ENCODE measurements around the gene HOXC4.
"Not testable (repeated sequence)": the region's sequence is repeated elsewhere in the genome, so short reads cannot be mapped to it uniquely, and the experiment has no call there.

The HOXC4 gene

GRCh38 chr12:54058128-54058768 lies 4.6 kb downstream of the HOXC4 start:
- no peak for DNase-seq

- DNase-seq = no peak
Measured at GRCh38 chr12:54059668-54060067, 6.0 kb downstream of the HOXC4 start.

- DNase-seq = no peak
Measured at GRCh38 chr12:54060174-54060974, 6.7 kb downstream of the HOXC4 start.

- DNase-seq = no peak
Measured at GRCh38 chr12:54060975-54061778, 7.5 kb downstream of the HOXC4 start.

- no peak for DNase-seq
Measured at GRCh38 chr12:54065677-54066076, 12.0 kb downstream of the HOXC4 start.

- DNase-seq = no peak
Measured at GRCh38 chr12:54066408-54066807, 12.8 kb downstream of the HOXC4 start.

- no peak for DNase-seq
Measured at GRCh38 chr12:54068418-54069070, 14.9 kb downstream of the HOXC4 start.

GRCh38 chr12:54071942-54072341 lies 18.3 kb downstream of the HOXC4 start:
- no peak for DNase-seq

GRCh38 chr12:54074308-54074707 lies 20.7 kb downstream of the HOXC4 start:
- no peak for DNase-seq

- no peak for DNase-seq
Measured at GRCh38 chr12:54075409-54075808, 21.8 kb downstream of the HOXC4 start.

GRCh38 chr12:54075974-54076373 lies 22.3 kb downstream of the HOXC4 start:
- DNase-seq = no peak

GRCh38 chr12:54077843-54078242 lies 24.2 kb downstream of the HOXC4 start:
- DNase-seq = not testable (repeated sequence)

GRCh38 chr12:54079115-54079514 lies 25.5 kb downstream of the HOXC4 start:
- DNase-seq = not testable (repeated sequence)

GRCh38 chr12:54080008-54080924 lies 26.6 kb downstream of the HOXC4 start:
- not testable (repeated sequence) for DNase-seq

- not testable (repeated sequence) for DNase-seq
Measured at GRCh38 chr12:54081053-54081514, 27.4 kb downstream of the HOXC4 start.

GRCh38 chr12:54081581-54082396 lies 28.2 kb downstream of the HOXC4 start:
- DNase-seq = not testable (repeated sequence)

GRCh38 chr12:54082397-54082892 lies 28.8 kb downstream of the HOXC4 start:
- DNase-seq = no peak

GRCh38 chr12:54088011-54088410 lies 34.4 kb downstream of the HOXC4 start:
- not testable (repeated sequence) for DNase-seq

GRCh38 chr12:54089465-54089864 lies 35.8 kb downstream of the HOXC4 start:
- not testable (repeated sequence) for DNase-seq

GRCh38 chr12:54090312-54090711 lies 36.7 kb downstream of the HOXC4 start:
- not testable (repeated sequence) for DNase-seq

GRCh38 chr12:54092943-54093342 lies 39.3 kb downstream of the HOXC4 start:
- not testable (repeated sequence) for DNase-seq
